Right lobe of liver (tissue), 6 donors: Measurements from ENCODE around the gene IL1RAPL1. TPM values are rescaled to one million over a fixed set of nuclear protein-coding genes. Genes with fewer than 3 reads are reported as not detected.

Experiments
- ATAC-seq, 4 donors: fragments of 200-7000 bp; cut with Tn5 transposase; one replicate each; pipeline ENCODE4 v1.9.1; 2020; ENCODE audit warnings: mild to moderate bottlenecking in 4 of 4, moderate library complexity in 4 of 4
- DNase-seq, 3 donors: peaks; one replicate each; pipeline ENCODE4 v3.0.0-alpha.2; 2020
- H3K27ac ChIP-seq, 3 donors: fragments of 200-600 bp; one replicate each; pipeline ENCODE4 v1.8.0; 2022
- H3K27me3 ChIP-seq, 2 donors: fragments of 200-600 bp; one replicate each; pipeline ENCODE4 v1.8.0; 2022
- H3K36me3 ChIP-seq, 4 donors: fragments of 200-600 bp; sonication (generic) in 1 of 4; one replicate each; pipeline versions ENCODE4 v1.5.1 to v1.8.0; 2017 to 2022; ENCODE audit warnings: control low read depth in 1 of 4
- H3K4me1 ChIP-seq, 4 donors: fragments of 200-600 bp; sonication (generic) in 1 of 4; one replicate each; pipeline versions ENCODE4 v1.5.1 to v1.8.0; 2017 to 2022; ENCODE audit warnings: control low read depth in 1 of 4
- H3K4me3 ChIP-seq, 3 donors: fragments of 200-600 bp; one replicate each; pipeline ENCODE4 v1.8.0; 2022
- H3K9me3 ChIP-seq, 4 donors: fragments of 200-600 bp; sonication (generic) in 1 of 4; one replicate each; pipeline versions ENCODE4 v1.5.1 to v1.8.0; 2017 to 2022; ENCODE audit warnings: control low read depth in 1 of 4
- CTCF ChIP-seq, 4 donors: fragments of 200-600 bp in 3 of 4; fragments of 450-650 bp in 1 of 4; IDR thresholded peaks; one replicate each; pipeline versions ENCODE4 v1.5.1 to v1.8.0; 2016 to 2022; ENCODE audit warnings: antibody characterized with exemption in 4 of 4, mild to moderate bottlenecking in 2 of 4
- POLR2A ChIP-seq: fragments of 450-650 bp; IDR thresholded peaks from one replicate; pipeline ENCODE4 v1.6.1; 2017; ENCODE audit warnings: antibody characterized with exemption, mild to moderate bottlenecking
- WGBS: methylation state at CpG from one replicate; pipeline ENCODE4 v1.1.6; 2018; ENCODE audit warnings: low coverage, low lambda C conversion rate; ENCODE audit not compliant: insufficient coverage; ENCODE audit errors: missing lambda C conversion rate; 5-methylcytosine and 5-hydroxymethylcytosine counted together
- intact Hi-C, 2 donors: fragments of 100-400 bp; cut with DNase I; formaldehyde crosslinking; loops; one replicate each; pipeline versions ENCODE4 v1.11.2 to v1.14.1; 2022
- total RNA-seq, 6 experiments: library from RNA; depleted of rRNA in 2 of 6; stranded (reverse); fragments of >200 nt in 2 of 6; fragmentation: NEBNext Ultra II Directional in 3 of 6; extraction: Animal tissue kit (Norgen Biotek cat#: 25700) in 3 of 6; gene quantifications; one replicate each; pipeline versions ENCODE4 v1.1.0 to v1.2.4, GENCODE V29; 2016 to 2023
- donor health status: DM: no; HTN: yes; CAD: no.
- donor health status: DM: no; HTN: no; CAD: no.
- donor health status: DM: no; HTN: no; CAD: no.
- donor health status: DM: no; HTN: yes; CAD: no.
- donor health status: DM: no; HTN: yes; CAD: no.

IL1RAPL1 gene
- total RNA-seq, 6 experiments from 2014 or later: not detected

GRCh38 chrX:29634516-29634915 lies 1047.3 kb downstream of the IL1RAPL1 start:
- Histone ChIP-seq H3K4me1 (no peaks in the 10 kb centered on the region), H3K27ac (no peak overlapping the region), H3K36me3 (no peaks in the 10 kb centered on the region), H3K4me3 (no peak overlapping the region), H3K9me3 (no peaks in the 10 kb centered on the region), H3K27me3 (peaks cover 0 to 3% of the 10 kb centered on the region in 2 donors)
- TF ChIP-seq POLR2A (no peak), CTCF (IDR thresholded peaks at IDR 0.05) (no peak)
- ATAC-seq: no peak
- intact Hi-C loops: no loop called here
- 32% methylated on average over 2 of the region's 2 CpGs for WGBS
- DNase-seq: no peak

- intact Hi-C loops: no loop called here
Observed at GRCh38 chrX:29636331-29636730, 1049.1 kb downstream of the IL1RAPL1 start.

DNA sequence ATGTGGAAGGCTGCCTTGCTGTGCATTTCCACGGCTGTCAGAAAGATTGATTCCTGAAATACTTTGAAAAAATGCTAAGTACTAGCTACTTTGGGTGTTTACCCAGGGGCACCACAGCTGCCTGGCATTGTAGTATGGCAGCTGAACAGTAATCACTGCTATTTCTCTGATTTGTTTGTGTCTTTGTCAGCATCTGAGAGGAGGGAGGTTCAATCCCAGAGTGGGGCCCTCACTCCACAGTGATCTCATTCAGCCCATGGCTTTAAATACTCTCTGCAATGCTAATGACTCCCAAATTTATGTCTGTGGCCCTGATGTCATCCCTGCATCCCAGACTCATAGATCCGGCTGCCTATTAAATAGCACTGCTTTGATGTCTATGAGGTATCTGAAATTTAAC lies 1052.9 kb downstream of the IL1RAPL1 start:
- Histone ChIP-seq H3K9me3 (no peaks in the 10 kb centered on the region), H3K27me3 (peaks cover 0 to 3% of the 10 kb centered on the region in 2 donors), H3K36me3 (no peaks in the 10 kb centered on the region), H3K4me3 (no peak overlapping the region), H3K4me1 (no peaks in the 10 kb centered on the region), H3K27ac (no peak overlapping the region)
- intact Hi-C loops: no loop called here
- DNase-seq (no peak), ATAC-seq (no peak)
- TF ChIP-seq CTCF (IDR thresholded peaks at IDR 0.05) (no peak), POLR2A (no peak)
- 71% methylated on average over 1 of the region's 2 CpGs for WGBS

More at GRCh38 chrX:29636331-29636730, 1049.1 kb downstream of the IL1RAPL1 start:
- Histone ChIP-seq H3K9me3 (no peaks in the 10 kb centered on the region), H3K27me3 (peaks cover 0 to 3% of the 10 kb centered on the region in 2 donors), H3K4me3 (no peak overlapping the region), H3K4me1 (no peaks in the 10 kb centered on the region), H3K27ac (no peak overlapping the region), H3K36me3 (no peaks in the 10 kb centered on the region)
- DNase-seq (no peak), ATAC-seq (no peak)
- WGBS: 23% methylated on average over 3 of the region's 3 CpGs
- TF ChIP-seq CTCF (IDR thresholded peaks at IDR 0.05): no peak

GRCh38 chrX:29641461-29641860 lies 1054.2 kb downstream of the IL1RAPL1 start:
- Histone ChIP-seq H3K27ac (no peak overlapping the region), H3K27me3 (peaks cover 0 to 3% of the 10 kb centered on the region in 2 donors), H3K36me3 (no peaks in the 10 kb centered on the region), H3K9me3 (no peaks in the 10 kb centered on the region), H3K4me3 (no peak overlapping the region), H3K4me1 (no peaks in the 10 kb centered on the region)
- intact Hi-C loops: no loop called here
- no peak for DNase-seq
- TF ChIP-seq CTCF (IDR thresholded peaks at IDR 0.05) (no peak), POLR2A (no peak)
- ATAC-seq: no peak
- WGBS: 26% methylated on average over 1 of the region's 1 CpG

DNA sequence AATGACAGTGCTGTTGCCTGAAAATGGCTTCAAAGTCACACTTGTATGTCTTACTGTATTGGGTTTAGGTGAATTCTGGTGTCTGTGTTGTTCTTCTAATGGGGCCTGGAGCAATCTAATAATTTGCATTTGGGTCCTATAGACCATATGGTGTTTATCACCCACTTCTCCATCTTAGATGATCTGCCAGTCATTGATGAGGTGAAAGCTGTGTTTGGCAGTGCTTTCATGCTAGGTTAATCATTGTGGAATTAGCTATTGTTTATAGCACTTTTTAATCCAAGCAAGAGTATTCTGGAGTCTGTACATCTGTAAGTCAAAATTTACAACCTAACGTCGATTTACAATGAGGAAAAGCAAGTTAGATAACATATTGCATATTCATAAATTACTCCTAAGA lies 1055.9 kb downstream of the IL1RAPL1 start:
- no peak overlapping the region for H3K27ac ChIP-seq
- H3K9me3 ChIP-seq: no peaks in the 10 kb centered on the region
- no peaks in the 10 kb centered on the region for H3K36me3 ChIP-seq
- peaks cover 0 to 3% of the 10 kb centered on the region in 2 donors for H3K27me3 ChIP-seq
- no peaks in the 10 kb centered on the region for H3K4me1 ChIP-seq
- TF ChIP-seq POLR2A: no peak
- TF ChIP-seq CTCF (IDR thresholded peaks at IDR 0.05): no peak
- WGBS: 44% methylated on average over 2 of the region's 2 CpGs
- DNase-seq (no peak), ATAC-seq (no peak)
- H3K4me3 ChIP-seq: no peak overlapping the region
- intact Hi-C loops: no loop called here
